NCI-H2029 (cell line): ENCODE data around the gene ZCWPW2.
A peak's percentile ranks its signal among the peaks of the same experiment; 100 is the strongest.

Experiments
- DNase-seq: peaks from one replicate; lab custom pipeline; 2025; lab: John Stamatoyannopoulos, UW

Gene ZCWPW2

DNA sequence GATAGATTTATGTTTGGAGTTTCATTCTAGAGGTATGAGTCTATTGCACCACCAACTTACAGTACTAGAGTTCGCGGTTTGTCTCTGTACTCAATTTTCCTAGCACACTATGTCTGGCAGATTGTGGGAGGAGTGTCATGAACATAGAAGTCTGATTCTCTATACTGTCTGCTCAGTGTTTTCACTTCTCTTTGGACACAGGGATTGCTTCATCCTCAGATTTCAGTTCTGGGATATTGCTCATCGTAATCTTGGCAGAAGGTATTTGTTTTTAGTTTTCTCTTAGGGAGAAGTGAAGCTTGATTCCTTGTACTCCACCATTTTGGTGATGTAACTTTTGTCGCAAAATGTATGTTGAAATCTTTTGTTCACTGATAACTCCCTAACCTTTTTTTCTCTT, 27.9 kb downstream of the ZCWPW2 start:
- no peak for DNase-seq

DNA sequence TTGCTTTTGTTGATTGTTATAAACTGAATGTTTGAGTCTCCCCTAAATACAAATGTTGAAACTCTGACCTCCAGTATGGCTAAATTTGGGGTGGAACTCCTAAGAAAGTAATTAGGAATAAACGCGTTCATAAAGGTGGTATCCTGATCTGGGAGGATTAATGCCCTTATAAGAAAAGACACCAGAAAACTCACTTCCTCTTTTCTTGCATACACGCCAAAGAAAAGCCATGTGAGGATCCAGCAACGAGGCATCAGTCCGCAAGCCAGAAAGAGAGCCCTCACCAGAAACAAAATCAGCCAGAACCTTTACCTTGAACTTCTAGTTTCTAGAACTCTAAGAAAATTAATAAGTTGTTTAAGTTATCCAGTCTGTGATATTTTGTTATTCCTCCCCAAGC, 37.5 kb downstream of the ZCWPW2 start:
- DNase-seq = no peak

DNA sequence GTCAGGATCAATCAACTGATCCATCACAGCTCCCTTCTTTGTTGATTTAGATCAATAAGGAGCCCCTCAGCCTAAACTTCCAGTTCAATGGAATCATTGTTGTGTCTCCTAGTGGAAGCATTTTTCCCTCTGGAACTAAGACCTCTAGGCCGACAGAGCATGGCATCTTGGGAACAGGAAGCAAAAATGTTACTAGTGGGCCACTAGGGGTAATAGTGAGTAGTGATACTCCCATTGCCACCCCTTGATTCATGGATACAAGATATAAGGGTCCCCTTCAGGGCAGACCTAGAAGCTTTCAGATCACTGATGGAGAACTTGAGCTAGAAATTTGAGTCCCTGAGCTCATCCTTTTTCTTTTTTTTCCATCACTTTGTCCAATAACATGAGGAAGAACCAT, 40.5 kb downstream of the ZCWPW2 start:
- DNase-seq = no peak

DNA sequence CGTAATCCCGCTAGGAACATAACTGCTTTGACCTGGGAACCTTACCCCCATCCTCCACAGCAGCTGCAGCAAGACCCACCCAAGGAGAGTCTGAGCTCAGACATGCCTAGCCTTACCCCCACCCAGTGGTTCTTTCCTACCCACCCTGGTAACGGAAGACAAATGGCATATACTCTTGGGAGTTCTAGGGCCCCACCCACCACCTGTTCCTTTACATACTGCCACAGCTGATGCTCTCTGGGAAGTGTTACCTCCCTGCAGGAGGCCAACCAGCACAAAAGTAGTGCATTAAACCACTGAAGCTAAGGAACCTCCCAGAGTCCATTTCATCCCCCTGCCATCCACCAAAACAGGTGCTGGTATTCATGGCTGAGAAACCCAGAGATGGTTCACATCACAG, 50.7 kb downstream of the ZCWPW2 start:
- DNase-seq = no peak

DNA sequence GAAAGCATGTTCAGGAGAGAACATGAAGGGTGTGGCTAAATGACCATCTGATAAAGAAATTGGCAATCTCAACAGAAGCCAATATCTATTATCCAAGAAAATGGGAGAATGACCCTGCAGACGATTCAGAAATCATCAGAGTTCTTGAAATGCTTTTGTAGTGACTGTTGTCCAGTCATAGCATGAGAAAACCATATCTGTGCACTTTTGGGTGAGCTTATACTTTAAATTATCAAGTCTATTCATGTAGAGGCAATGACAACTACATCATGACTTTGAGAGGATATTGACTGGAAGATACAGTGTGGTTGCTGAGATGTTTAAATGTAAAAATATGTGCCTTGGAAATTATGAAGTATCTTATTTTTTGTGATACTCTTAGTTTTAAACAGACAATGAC, 57.7 kb downstream of the ZCWPW2 start:
- DNase-seq = no peak

DNA sequence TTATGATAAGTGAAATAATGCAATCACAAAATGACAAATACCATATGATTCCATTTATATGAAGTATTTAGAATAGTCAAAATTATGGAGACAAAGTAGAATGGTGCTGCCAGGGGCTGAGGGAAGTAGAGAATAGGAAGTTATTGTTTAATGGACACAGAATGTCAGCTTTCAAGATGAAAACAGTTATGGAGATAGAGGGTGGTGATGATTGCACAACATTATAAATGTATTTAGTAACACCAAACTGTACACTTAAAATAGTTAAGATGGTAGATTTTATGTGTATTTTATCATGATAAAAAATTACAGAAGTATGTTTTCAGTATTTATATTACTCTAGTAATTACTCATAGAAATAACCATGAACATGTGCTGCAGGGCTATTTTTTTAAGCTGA, 100.9 kb downstream of the ZCWPW2 start:
- DNase-seq = no peak

DNA sequence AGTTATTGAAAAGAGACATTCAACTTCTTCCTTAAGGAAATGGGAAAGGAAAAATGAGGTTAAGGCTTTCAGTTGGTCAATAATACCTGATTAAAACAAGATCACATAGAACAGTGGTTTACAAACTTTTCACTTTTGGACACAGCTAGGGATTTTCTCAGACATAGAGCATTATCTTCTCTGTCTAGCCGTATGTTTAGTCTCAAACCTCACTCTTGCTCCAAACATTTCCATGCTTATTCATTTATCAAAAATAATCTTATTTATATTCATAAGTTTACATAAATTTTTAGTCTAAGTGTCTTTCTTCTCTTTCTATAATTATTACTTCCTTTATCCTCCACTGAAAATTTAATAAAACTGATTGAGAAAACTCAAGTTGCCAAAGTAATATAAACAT, 114.3 kb downstream of the ZCWPW2 start:
- DNase-seq = no peak

DNA sequence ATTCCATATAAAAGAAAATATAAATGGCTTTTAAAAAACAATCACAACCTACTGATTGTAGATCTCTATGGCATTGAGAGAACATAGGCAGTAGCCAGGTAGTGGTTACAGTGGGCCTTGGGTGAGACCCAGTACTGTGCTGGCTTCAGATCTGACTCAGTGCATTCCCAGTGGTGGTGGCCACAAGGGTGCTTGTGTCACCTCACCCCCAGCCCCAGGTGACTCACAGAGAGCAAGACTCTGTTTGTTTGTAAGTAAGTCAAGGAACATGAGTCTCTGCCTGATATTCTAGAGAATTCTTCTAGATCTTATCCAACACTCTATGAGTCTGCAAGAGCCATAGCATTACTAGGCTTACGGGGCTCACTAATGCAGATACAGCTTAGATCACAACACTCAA, 118.9 kb downstream of the ZCWPW2 start:
- DNase-seq = no peak

DNA sequence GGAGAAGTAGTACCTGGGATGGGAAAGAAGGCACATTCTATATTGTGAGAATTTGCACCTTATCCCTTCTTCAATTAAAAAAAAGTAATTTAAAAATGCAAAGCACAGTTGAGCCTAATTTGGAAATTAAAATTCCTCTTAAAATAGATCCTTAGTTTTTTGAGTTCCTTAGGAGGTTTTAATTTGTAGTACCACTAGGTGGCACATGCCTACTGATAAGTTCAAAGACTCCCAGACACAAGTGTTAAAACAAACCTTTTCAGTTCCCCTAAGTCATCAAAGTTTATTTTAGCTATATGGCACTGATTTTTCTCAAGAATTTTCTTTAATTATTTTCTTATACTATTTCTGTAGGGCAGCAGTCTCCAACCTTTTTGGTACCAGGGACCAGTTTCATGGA, 127.7 kb downstream of the ZCWPW2 start:
- DNase-seq = peak; percentile 65

DNA sequence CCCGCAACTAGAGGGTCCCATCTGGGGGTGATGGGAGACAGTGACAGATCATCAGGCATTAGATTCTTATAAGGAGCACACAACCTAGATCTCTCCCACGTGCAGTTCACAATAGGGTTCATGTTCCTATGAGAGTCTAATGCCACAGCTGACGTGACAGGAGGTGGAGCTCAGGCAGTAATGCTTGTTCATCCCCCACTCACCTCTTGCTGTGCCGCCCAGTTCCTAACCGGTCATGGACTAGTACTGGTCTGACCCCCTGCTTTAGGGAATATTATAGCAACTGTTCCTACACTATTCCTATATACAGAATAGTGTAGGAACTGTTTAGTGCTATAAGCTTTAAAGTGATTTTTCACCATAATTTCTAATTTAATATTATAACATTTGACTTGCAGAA, 128.2 kb downstream of the ZCWPW2 start:
- no peak for DNase-seq

DNA sequence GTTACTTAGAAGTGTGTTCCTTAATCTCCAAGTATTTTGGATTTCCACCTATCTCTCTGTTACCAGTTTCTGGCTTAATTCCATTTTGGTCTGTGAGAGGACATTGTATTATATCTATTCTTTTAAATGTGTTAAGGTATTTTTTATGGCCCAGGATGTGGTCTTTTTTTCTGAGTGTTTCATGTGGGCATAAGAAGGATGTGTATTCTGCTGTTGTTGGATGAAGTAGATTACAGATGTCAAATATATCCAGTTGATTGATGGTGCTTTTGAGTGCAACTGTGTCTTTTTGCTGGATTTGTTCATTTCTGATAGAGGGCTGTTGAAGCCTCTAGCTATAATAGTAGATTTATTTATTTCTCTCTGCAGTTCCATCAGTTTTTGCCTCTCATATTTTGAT, 136.6 kb downstream of the ZCWPW2 start:
- DNase-seq = no peak

DNA sequence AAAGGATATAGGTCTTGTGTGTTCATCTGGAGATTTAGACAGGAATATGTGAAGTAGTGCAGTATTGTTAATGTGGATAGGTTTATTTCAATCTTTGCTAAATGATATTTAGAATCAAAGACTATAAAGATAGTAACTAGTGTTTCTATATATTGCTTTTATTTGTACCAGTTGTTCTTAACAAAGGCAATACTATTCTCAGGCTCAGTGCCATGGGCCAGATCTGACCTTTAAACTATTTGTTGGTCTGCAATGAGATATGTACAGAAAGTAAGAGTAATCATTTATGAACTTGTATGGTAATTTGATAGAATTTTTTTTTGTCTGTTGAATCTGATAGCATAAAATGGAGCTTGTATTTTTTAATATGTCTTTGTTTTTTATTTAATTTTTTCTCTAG, 146.8 kb downstream of the ZCWPW2 start:
- DNase-seq = no peak

DNA sequence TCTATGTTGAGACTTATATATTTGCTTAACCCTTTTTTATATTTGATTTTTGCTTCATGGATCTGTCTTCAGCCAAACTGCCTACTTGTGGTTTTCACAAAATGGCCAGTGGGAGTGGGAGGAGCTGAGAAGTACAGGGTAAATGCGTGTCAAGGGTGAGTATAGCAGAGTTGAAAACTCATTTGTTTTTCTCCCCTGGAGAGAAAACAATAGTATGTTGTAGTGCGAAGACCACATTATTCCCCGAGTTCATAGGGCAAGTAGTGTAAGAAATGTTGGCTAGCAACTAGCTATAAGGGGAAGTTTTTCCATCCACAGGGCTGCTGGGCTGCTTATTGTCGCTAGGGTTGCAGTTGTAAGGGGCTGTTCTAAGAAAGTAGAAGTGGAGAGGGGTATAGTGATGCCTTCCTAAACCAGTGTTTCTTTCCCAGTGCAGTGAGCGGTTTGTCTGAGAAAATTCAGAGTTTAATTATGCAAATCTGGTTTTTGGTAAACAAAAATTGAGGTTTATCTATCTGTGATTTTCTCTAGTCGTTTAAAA, 153.9 kb downstream of the ZCWPW2 start:
- no peak for DNase-seq

DNA sequence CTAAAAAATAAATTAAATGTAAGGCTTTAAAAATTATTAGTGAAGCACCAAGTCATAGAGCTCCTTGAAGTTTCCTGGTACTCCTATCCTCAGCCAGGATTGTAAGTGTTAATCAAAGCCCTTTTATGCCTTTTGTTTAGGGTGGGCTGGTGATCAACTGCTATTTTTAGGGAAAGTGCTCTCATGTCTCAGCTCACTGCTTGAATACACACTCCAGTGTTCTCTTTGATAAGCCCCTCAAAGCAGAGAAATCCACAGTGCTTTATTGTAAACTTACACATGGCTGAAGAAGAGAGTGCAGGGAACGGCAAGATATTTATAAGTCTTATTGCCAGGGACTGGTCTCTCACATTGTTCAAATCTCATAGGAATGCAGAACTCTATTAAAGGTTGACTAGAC, 156.5 kb downstream of the ZCWPW2 start:
- DNase-seq = no peak

DNA sequence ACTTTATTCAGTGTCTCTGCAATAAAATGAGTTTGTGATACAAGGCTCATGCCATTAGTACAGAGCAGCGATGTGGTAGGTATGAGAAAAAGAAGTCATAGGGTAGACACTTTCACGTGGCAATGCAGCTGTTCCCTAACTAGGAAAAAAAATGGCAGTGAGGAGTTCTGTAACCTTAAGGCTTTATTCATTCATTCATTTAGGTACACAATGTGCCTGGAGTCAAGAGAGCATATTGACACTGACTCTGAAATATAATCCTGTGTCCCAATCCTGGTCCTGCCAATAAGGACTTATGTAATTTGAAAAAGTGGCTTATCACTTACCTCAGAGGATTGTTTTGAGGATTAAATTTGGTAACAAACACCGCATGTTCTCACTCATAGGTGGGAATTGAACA, 173.1 kb downstream of the ZCWPW2 start:
- DNase-seq = peak; percentile 70

DNA sequence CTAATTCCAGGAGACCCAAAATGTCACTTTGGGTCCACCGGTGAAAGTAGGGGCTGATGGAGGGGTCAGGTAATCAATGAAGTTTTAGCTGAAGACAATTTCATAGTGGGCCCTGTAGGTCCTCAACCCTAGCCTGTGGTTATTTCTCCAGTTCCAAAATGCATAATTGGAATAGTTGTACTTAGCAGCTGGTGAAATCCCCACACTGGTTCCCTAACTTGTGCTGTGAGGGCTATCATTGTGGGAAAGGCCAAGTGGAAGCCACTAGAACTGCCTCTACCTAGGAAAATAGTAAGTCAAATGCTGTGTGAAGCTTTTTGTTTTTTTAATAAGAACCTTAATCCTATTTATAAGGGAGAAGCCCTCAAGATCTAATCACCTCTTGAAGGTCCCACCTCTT, 193.8 kb downstream of the ZCWPW2 start:
- DNase-seq = no peak

DNA sequence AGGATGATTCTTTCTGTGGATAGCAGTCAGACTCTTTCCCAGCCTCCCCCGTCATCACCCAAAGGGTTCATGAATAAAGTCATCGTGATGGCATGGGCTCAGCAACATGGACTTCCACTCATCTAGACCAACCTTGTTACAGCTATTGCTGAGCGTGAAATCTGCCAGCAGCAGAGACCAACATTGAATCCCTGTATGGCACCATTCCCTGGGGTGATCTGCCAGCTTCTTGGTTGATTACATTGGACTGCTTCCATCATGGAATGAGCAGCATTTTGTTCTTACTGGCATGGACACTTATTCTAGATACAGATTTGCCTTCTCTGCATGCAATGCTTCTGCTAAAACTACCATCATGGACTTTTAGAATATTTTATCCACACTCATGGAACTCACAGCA, 195.7 kb downstream of the ZCWPW2 start:
- DNase-seq = no peak

DNA sequence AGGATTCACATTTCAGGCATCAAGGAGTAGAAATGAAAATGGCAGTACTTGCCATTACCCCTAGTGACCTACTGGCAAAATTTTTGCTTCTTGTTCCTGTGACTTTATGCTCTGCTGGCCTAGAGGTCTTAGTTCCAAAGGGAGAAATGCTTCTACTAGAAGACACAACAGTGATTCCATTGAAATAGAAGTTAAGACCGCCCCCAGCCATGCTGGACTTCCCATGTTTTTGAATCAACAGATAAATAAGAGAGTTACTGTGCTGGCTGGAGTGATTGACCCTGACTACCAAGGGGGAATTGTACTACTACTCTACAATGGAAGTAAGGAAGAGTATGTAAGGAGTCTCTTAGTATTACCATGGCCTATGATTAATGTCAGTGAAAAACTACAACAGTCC, 196.3 kb downstream of the ZCWPW2 start:
- DNase-seq = no peak

DNA sequence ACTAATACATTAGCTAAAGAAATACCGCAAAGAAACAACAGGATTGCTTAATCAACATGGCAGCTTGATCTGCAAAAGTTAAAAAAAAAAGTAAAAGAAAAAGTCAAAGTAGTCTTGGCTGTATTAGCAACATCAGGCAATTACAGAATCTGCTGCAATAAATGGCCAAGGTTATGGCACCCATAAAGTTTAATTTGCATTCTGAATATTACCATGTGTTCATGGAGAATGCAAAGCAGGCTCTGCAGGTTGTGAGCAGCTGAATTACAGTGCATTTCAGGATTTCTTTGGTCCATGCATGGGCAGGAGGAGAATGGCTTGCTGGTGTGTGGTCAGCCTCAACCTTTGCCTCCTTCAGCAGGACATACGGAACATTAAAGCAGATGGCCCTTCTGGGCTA, 199.2 kb downstream of the ZCWPW2 start:
- DNase-seq = no peak

DNA sequence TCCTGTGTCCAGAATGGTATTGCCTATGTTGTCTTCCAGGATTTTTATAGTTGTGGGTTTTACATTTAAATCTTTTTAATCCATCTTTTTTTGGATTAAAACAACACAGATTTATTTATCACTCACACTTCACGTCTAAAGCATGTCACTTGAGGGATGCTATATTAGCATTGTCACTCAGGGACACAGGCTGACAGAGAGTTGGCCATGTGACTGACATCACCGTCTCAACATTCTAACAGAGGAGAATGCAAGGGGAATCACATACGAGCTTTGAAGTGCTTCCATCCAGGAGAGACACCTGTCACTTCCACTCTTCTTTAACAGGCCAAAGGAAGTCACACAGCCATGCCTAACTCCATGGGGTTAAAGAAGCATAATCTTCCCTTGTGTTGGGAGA, 204.7 kb downstream of the ZCWPW2 start:
- DNase-seq = no peak

DNA sequence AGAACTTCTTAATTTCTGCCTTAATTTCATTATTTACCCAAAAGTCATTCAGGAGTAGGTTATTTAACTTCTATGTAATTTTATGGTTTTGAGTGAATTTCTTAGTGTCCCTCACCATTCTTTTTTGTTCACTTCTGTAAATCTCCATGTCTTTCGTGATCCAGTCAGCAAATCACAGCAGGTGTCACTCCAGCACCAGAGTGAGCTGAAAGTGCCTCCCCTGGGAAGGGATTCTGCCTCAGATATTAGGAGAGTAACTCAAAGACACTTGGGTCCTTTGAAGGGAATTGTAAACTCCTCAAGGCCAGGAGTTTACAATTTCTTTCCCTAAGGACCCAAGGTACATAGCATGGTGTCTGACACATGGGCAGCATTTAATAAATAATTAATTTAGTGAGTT, 207.7 kb downstream of the ZCWPW2 start:
- DNase-seq = no peak

DNA sequence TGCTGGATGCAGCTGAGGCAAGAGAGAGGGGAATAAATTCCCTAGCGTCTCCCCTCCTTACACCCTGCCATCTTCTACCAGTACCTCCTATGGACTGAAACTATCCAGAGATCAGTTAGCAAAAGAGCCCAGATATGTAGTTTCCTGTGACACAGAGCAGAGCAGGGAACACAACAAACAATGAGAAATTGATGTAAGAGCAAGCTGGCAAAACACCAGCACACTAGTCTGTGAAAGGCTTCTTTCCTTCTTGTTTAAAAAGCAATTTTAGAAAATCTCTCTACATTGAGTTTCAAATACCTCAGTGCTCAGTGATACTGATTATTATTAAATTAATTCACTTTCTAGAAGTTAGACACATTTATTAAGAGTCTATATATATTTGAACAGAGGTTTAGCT, 215.7 kb downstream of the ZCWPW2 start:
- no peak for DNase-seq

DNA sequence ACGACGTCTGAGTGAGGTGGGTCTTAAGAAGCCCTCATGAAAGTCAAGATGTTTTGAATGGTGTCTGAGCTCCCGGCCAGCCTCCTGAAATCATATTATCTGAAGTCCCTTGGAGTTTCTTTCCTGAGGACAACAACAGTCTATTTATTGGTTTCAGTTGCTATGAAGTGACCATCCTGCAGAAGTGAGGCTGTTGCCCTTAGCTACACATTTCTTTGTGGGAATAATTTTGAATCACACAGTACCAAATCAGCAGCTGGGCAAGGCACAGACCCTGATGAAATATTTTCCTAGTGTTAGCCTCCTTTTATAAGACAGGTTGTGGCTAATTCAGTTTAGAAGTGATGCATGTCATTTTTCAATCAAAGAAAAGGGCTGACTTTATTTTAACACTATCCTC, 220.8 kb downstream of the ZCWPW2 start:
- no peak for DNase-seq

DNA sequence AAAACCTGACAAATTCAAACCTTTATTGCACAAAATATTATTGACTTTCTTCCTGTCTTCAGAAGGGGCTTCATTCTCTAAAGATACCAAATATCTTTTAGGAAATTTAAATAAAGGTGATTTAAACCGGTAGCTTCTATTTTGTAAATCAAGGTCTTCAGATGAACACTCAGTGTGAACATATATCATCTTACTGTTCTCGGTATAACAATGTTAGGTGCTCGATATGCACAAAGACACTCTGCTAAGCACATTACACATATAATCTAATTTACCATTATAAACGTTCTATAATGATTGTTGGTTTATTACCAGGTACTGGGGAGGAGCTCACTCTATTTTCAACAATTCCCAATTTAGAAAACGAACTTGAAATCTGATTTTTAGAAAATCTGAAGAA, 225.5 kb downstream of the ZCWPW2 start:
- DNase-seq = no peak

DNA sequence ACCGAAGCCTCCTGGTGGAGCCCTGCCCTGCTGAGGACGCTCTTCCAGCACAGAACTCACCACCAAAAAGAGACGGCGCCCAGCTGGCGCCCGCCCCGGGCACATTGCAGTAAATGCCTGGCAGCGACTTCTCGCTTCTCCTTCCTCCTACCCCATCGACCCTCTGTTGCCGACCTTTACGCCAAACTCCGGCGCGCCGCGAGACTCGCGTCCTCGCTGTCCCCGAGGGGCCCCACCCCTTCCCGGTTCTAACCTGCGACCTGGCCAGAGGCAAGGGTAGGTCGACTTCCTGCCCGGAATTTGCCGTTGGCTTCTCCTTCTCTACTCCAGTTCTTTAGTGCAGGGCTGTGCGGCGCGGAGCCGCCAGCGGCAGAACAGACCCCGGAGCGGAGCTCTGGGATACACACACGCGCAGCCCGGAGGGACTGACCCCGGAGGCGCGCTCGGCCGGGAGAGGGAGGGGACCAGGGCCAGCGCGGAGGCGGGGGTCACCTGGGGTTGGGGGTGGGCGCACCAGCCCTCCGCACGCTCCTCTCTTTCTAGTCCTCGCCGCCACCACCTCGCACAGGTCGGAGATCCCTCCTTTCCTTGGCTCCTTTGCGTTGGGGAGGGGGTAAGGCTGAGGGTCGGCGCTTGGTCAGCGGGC, 226.7 kb downstream of the ZCWPW2 start:
- DNase-seq = peak; percentile 78
